OCI-LY3 (cell line): ENCODE results near the gene STARD4.

ENCODE experiments used
- CTCF ChIP-seq: fragments of 200-600, 300-600 bp; sonication (generic); IDR thresholded peaks from 2 replicates; pipeline ENCODE4 v1.5.1; 2014; ENCODE audit warnings: antibody characterized with exemption, low read length, low read depth
- EZH2phosphoT487 ChIP-seq: fragments of 200-600 bp; shearing (Covaris generic); IDR thresholded peaks from 2 replicates; pipeline ENCODE4 v1.6.1; 2018; ENCODE audit warnings: antibody characterized with exemption, mixed run types, low read depth

GRCh38 chr5:111518777-111519176 is 6.4 kb upstream of the STARD4 start:
- no peak for TF ChIP-seq EZH2phosphoT487
- no peak for TF ChIP-seq CTCF
